Loucy (cell line): Measurements from ENCODE around the gene PIGQ.

Experiments
- EZH2phosphoT487 ChIP-seq: fragments of 200-600 bp; IDR thresholded peaks from 2 replicates; pipeline ENCODE4 v1.6.1; 2018; ENCODE audit warnings: antibody characterized with exemption, mild to moderate bottlenecking, moderate library complexity, borderline replicate concordance
- TF ChIP-seq, protein P1 (sequence below): fragments of 200-600 bp; sonication (generic); conservative IDR thresholded peaks from 2 replicates; pipeline ENCODE4 v1.5.1; 2014; ENCODE audit warnings: mild to moderate bottlenecking, antibody characterized with exemption, low read length

DNA sequence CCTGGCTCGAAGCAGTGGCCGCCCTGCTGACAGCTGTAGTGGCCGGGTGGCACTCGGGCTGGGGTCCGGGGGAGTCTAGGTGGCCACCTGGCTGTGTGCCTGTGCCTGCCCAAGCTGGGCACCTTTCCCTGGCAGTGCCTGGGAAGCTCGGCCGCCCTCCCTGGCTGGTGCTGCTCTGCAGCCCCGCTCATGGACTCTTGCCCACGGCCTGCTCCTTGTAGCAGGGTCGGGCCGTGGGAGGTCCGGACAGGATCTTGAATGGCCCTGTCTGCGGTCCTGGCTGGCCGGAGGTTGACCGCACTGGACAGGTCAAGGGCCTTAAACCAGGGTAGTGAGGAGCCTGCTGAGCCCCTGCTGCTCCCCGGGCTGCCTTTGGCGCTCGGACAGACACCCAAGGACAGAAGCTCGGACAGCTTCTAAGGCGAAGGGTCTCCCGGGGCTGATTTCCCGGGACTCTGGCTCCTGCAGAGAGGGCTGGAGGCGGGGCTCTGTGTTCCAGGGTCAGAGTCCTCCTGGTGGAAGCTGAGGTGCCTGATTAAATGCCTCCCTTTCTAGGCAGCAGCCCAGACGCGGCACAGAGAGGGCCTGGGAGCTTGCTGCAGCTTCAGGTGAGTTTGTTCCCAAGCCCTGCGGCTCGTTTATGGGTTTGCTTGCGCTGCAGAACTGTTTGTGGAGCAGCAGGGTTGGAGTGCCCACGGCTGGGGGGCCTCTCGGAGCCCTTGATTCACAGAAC lies 36.2 kb upstream of the PIGQ start:
- TF ChIP-seq, protein P1, sequence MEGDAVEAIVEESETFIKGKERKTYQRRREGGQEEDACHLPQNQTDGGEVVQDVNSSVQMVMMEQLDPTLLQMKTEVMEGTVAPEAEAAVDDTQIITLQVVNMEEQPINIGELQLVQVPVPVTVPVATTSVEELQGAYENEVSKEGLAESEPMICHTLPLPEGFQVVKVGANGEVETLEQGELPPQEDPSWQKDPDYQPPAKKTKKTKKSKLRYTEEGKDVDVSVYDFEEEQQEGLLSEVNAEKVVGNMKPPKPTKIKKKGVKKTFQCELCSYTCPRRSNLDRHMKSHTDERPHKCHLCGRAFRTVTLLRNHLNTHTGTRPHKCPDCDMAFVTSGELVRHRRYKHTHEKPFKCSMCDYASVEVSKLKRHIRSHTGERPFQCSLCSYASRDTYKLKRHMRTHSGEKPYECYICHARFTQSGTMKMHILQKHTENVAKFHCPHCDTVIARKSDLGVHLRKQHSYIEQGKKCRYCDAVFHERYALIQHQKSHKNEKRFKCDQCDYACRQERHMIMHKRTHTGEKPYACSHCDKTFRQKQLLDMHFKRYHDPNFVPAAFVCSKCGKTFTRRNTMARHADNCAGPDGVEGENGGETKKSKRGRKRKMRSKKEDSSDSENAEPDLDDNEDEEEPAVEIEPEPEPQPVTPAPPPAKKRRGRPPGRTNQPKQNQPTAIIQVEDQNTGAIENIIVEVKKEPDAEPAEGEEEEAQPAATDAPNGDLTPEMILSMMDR: no peak
- TF ChIP-seq EZH2phosphoT487: no peak
